ENCODE data around the gene CXCL16. TPM values are rescaled to one million over a fixed set of nuclear protein-coding genes. Genes with fewer than 3 reads are reported as not detected.

CXCL16 gene
- total RNA-seq, 1 experiment from 2014 or later = 44.8 TPM

DNA sequence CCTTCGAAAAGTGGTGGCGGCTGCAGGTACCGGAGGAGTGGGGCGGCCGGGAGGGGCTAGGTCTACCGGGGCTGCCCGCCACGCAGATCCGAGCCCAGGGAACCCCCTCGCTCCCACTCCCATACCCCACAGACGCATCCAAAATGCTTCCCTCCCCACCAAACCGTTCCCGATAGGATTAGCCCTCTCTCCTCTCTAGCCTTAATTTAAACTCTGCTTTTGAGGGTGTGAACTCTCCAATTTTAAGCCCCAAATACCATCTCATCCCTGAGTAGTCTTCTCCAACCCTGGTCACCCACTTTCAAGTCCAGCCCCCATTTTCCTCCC, 260 bp upstream of the CXCL16 start:
- CTCF ChIA-PET = no interaction called here
- ATAC-seq = no peak
- no peak overlapping the region for H2AFZ ChIP-seq (ENCODE audit: low read depth, low read length, poor library complexity, severe bottlenecking)

DNA sequence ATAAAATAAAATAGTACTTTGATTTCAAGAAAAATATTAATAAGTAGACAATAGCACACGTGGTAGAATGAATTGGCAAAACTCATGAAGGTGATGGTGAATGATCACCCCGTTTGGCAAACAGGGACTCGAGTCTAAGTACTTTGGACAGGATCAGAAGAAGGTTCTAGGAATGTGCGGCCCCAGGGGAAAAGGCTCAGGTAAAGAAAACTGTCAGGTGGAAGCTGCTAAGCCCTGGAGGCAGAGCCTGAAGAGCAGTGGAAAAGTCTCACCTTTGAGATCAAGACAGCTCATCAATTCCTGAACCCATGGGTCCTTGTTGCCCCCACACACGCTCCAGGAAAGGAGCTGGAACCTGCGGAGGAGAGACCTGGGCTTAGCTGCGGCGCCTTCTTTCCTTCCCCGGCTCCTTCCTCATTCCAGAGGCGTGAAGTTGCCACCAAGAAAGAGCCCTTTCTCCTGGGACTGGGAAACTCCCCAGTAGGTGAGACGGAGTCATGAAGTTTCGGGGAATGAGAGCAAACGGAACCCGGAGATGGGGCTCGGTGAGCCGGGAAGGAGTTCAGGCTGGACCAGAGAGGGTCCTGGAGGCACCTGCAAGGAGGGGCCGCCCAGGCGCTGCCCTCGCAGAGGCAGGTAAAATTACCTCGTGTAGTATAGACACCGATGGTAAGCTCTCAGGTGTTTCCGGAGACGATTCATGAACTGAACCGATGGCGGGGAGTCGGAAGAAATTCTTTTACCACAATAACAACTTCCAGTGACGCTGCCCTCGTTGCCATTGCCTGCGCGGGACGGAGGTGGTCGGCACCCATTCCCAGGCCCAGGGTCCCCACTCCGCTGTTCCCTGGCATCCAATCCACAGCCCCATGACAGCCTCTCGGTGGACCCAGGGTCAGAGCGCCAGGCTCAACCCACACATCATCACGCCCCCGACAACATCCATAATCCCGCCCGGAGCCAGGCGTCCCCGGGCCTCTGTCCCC, 1.3 kb downstream of the CXCL16 start:
- peak overlapping the region; percentile 80 for H3K9ac ChIP-seq (ENCODE audit: low read length)
- POLR2A ChIA-PET = no interaction called here
- CTCF ChIA-PET = interaction anchor here (1.1 kb wide), 1 partner anchor 52 kb away, joined by 3 read pairs; no protein-coding TSS in a partner anchor
- H3K4me1 ChIP-seq (ENCODE audit: control insufficient read depth in 1 of 2, insufficient read depth in 2 of 2, low read length in 2 of 2) = peaks cover 11 to 25% of the 10 kb centered on the region in 2 experiments
- DNase-seq (ENCODE audit: low read depth, low spot score) (no peak), ATAC-seq (peak; percentile 28)
- no peaks in the 10 kb centered on the region for H3K9me3 ChIP-seq (ENCODE audit: control insufficient read depth in 1 of 2, insufficient read depth in 1 of 2, low read depth in 1 of 2, low read length in 2 of 2)
- H3K4me3 ChIP-seq (replicated peaks in 1 of 2; ENCODE audit: low read depth in 1 of 2, low read length in 2 of 2) = peak overlapping the region; percentile 68 to 73
- H4K20me1 ChIP-seq (ENCODE audit: insufficient read depth) = no peaks in the 10 kb centered on the region
- no peaks in the 10 kb centered on the region; the same call in 1 of the 2 replicates for H3K79me2 ChIP-seq (ENCODE audit: insufficient read depth, low read length)
- H2AFZ ChIP-seq (ENCODE audit: low read depth, low read length, poor library complexity, severe bottlenecking) = peak overlapping the region; percentile 27
- TF ChIP-seq YY1 (IDR thresholded peaks at IDR 0.05; ENCODE audit: extremely low read depth, insufficient replicate concordance, low read depth, low read length) = no peak
- no peak for TF ChIP-seq CEBPB (IDR thresholded peaks at IDR 0.05; ENCODE audit: low read depth)
- TF ChIP-seq EGR1 (IDR thresholded peaks at IDR 0.05; ENCODE audit: low read depth) = no peak
- TF ChIP-seq TCF7L2 (IDR thresholded peaks at IDR 0.05; ENCODE audit: borderline replicate concordance, extremely low read depth, insufficient read depth, insufficient read length) = no peak
- TF ChIP-seq, protein P1, sequence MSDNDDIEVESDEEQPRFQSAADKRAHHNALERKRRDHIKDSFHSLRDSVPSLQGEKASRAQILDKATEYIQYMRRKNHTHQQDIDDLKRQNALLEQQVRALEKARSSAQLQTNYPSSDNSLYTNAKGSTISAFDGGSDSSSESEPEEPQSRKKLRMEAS (IDR thresholded peaks at IDR 0.05) = 0 out of 2 replicates have a peak, but pooled peaks have one; percentile 42
- no peaks in the 10 kb centered on the region for H3K27me3 ChIP-seq (ENCODE audit: insufficient read depth, low read length)
- TSS peak; percentile 40 for BruUV-seq (replicated peaks)
- intact Hi-C loops (cut with micrococcal nuclease) = no loop called here
- H3K36me3 ChIP-seq (ENCODE audit: control insufficient read depth in 1 of 2, insufficient read depth in 2 of 2, low read length in 2 of 2) = no peaks in the 10 kb centered on the region
- H3K9me2 ChIP-seq (ENCODE audit: insufficient read depth) = no peaks in the 10 kb centered on the region
- H3K27ac ChIP-seq (ENCODE audit: low read depth, low read length) = peak overlapping the region; percentile 52
- H3K4me2 ChIP-seq (ENCODE audit: low read length) = peak overlapping the region; percentile 99
- RAD21 ChIA-PET (ENCODE audit: low non-redundant PET in 1 of 2, low total read pairs in 2 of 2, uncharacterized antibody in 2 of 2, unreplicated experiment in 2 of 2) = no interaction called here

More for the DNA sequence above, 260 bp upstream of the CXCL16 start:
- Histone ChIP-seq H3K9me2 (ENCODE audit: insufficient read depth) (no peaks in the 10 kb centered on the region), H3K79me2 (ENCODE audit: insufficient read depth, low read length) (no peaks in the 10 kb centered on the region; the same call in 1 of the 2 replicates), H3K9me3 (ENCODE audit: control insufficient read depth in 1 of 2, insufficient read depth in 1 of 2, low read depth in 1 of 2, low read length in 2 of 2) (no peaks in the 10 kb centered on the region), H3K9ac (ENCODE audit: low read length) (peak overlapping the region; percentile 80), H3K4me2 (ENCODE audit: low read length) (peak overlapping the region; percentile 99), H3K4me1 (ENCODE audit: control insufficient read depth in 1 of 2, insufficient read depth in 2 of 2, low read length in 2 of 2) (peaks cover 11 to 25% of the 10 kb centered on the region in 2 experiments), H3K27me3 (ENCODE audit: insufficient read depth, low read length) (no peaks in the 10 kb centered on the region), H3K36me3 (ENCODE audit: control insufficient read depth in 1 of 2, insufficient read depth in 2 of 2, low read length in 2 of 2) (no peaks in the 10 kb centered on the region), H4K20me1 (ENCODE audit: insufficient read depth) (no peaks in the 10 kb centered on the region), H3K27ac (ENCODE audit: low read depth, low read length) (peak overlapping the region; percentile 52; the same call in 1 of the 2 replicates), H3K4me3 (replicated peaks in 1 of 2; ENCODE audit: low read depth in 1 of 2, low read length in 2 of 2) (peak overlapping the region; percentile 68 to 73)
- intact Hi-C loops (cut with micrococcal nuclease) = no loop called here
- no peak for DNase-seq (ENCODE audit: low read depth, low spot score)
- ChIA-PET RAD21 (ENCODE audit: low non-redundant PET in 1 of 2, low total read pairs in 2 of 2, uncharacterized antibody in 2 of 2, unreplicated experiment in 2 of 2) (no interaction called here), POLR2A (no interaction called here)
- TF ChIP-seq CEBPB (IDR thresholded peaks at IDR 0.05; ENCODE audit: low read depth) = no peak
- BruUV-seq (replicated peaks) = no TSS peak
